Dedifferentiated amniotic fluid mesenchymal stem cell (primary cell): ENCODE results near the gene GIPC1.
"Not testable (repeated sequence)": the region's sequence is repeated elsewhere in the genome, so short reads cannot be mapped to it uniquely, and the experiment has no call there.

Experiments
- DNase-seq: peaks from one replicate; pipeline ENCODE4 v3.0.0-alpha.2; 2016; ENCODE audit errors: extremely low spot score

GIPC1 gene

DNA sequence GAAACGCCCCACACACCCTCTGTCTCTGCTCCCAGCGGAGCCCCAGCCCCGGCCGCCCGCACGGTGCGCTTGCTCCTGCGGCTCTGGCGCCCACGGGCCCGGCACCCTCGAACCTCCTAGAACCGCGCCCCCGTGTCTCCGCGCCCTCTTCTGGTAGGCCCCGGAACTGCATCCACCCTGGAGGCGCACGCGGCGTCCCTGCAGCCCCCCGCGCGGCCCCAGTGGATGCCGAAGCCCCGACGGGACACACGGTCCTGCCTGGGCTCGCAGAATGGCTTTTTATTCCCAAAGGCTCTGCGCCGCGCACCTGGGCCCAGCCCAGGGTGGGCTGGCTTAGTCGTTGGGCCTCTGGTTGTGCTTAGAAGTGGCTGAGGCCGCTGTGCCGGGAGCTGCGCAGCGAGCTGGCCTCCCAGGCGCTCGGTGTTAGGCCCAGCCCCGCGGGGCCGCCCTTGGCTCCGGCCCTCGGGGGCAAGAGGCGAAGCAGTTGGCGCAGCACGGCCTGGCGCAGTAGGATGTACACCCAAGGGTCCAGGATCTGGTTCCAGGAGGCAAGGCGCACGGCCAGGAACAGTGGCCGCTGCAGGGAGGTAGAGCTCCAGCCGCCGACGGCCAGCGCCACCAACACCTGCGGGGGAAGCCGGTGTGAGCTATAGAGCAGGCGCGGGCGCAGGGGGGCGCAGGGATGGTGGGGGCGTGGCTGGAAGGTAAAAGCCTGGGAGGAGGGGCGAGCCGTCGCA lies 23.6 kb downstream of the GIPC1 start:
- no peak for DNase-seq

GRCh38 chr19:14471436-14472187 lies 24.3 kb downstream of the GIPC1 start:
- DNase-seq: no peak

DNA sequence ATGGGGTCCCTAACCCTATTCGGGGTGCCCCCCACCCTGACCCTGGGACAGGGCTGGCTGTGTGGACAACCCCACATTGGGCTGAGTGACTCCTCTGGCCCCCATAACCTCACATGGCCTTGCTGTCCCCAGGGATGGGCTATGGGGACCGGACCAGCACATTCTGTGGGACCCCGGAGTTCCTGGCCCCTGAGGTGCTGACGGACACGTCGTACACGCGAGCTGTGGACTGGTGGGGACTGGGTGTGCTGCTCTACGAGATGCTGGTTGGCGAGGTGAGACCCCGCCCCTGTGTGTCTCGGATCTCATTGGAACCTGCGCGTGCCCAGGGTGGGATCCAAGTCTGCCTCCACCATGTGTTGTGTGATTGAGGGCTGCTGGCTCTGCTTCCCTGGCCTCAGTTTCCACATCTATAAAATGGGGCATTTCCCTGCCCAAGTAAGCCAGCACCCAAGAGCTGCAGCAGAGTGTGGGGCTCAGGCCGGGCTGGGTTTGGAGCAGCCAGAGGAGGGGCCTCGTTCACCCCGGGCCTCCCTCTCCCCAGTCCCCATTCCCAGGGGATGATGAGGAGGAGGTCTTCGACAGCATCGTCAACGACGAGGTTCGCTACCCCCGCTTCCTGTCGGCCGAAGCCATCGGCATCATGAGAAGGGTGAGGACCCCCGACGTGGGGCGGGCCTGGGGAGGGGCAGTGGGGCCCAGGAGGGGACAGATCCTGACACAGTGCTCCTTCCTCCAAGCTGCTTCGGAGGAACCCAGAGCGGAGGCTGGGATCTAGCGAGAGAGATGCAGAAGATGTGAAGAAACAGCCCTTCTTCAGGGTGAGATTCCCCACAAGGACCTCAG lies 25.7 kb downstream of the GIPC1 start:
- no peak for DNase-seq

- DNase-seq: no peak
Observed at GRCh38 chr19:14467816-14468215, 28.1 kb downstream of the GIPC1 start.

DNA sequence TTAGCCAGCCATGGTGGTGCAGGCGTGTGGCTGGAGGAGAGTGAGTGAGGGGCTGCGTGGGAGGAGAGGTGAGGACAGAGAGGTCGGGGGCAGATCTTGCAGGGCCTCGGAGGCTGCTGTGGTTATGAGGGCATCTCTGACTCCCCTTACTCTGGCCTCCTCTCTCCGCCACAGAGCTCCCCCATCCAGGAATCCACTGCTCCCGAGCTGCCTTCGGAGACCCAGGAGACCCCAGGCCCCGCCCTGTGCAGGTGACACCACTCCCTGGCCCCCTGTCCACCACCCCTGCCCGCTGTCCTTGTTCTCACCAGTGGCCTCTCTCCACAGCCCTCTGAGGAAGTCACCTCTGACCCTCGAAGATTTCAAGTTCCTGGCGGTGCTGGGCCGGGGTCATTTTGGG lies 28.5 kb downstream of the GIPC1 start:
- no peak for DNase-seq

- no peak for DNase-seq
Observed at GRCh38 chr19:14463747-14464146, 32.2 kb downstream of the GIPC1 start.

DNA sequence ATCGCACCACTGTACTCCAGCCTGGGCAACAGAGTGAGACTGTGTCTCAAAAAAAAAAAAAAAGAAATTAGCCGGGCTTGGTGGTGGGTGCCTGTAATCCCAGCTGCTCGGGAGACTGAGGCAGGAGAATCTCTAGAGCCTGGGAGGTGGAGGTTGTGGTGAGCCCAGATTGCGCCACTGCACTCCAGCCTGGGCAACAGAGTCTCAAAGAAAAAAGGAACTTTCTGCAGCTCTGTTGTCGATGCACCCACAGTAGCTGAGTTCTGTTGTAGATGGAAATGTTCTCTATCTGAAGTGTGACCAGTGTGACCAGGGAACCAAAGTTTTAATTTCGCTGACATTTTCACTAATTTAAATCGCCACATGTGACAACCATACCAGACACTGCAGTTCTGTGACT lies 33.5 kb downstream of the GIPC1 start:
- not testable (repeated sequence) for DNase-seq

- no peak for DNase-seq
Observed at GRCh38 chr19:14460935-14461334, 35.0 kb downstream of the GIPC1 start.

DNA sequence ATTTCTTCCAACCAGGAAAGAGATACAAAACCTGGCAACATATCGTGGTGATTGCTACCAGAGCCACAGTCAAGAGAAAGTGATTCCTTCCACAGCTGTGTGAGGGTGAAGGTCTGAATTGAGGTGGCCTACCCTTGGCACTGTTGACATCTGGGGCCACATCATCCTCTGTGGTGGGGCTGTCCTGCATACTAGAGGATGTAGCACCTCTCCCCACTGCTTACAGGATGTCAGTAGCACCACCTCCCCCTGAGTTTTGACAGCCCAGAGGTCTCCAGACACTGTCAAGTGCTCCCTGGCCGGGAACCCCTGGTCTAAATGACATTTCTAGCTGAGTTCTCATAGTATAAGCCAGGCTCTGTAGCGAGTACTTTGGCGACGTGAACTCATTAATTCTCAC lies 36.2 kb downstream of the GIPC1 start:
- DNase-seq: no peak

GRCh38 chr19:14452303-14452702 lies 43.6 kb downstream of the GIPC1 start:
- not testable (repeated sequence) for DNase-seq

DNA sequence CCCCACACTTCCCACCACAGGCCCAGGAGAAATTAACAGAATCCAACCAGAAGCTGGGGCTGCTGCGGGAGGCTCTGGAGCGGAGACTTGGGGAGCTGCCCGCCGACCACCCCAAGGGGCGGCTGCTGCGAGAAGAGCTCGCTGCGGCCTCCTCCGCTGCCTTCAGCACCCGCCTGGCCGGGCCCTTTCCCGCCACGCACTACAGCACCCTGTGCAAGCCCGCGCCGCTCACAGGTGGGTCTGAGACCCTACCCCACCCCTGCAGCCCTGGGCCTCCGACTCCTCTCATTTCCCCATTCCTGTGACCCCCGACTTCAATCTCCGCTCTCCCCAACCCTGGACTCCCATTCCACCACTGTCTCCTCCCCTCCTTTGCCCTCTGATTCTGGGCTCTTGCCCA lies 45.1 kb downstream of the GIPC1 start:
- DNase-seq: no peak

- no peak for DNase-seq
Observed at GRCh38 chr19:14450168-14450874, 45.6 kb downstream of the GIPC1 start.

DNA sequence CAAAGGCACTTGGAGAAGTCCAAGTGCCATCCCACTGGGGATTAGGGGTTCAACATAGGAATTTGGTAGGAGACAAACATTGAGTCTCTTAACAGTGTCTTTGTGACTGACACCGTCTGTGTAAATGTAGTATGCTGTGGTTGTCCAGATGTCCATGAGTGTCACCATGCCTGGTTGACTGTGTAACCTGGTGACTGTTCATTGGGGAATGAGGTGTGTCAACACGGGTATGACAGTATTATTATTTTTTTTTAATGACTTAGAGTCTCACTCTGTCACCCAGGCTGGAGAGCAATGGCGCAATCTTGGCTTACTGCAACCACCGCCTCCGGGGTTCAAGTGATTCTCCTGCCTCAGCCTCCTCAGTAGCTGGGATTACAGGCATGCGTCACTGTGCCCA lies 46.6 kb downstream of the GIPC1 start:
- DNase-seq: no peak

DNA sequence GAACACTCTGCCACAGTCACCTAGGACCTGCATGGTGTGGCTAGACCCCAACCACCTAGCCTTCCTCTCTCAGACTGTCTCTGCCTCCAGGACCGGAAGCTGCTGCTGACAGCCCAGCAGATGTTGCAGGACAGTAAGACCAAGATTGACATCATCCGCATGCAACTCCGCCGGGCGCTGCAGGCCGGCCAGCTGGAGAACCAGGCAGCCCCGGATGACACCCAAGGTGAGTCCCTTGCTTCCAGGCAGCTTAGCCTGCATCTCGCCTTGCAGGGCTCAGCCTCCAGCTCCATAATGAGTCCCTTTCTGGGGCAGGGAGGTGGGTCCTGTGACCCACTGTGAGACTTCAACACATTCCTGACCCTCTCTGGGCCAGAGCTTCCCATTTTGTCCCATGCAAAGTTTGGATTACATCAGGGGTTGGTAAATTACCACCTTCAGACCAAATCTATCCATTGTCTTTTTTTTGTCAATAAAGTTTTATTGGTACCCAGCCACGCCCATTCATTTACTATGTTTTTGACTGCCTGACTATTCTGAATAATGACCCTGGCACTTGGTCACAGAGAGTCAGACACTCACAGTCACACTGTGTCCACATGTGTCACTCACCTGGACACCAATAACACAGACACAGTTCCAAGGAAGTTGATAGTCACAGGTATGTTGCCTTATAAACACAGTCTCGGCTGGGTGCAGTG lies 49.4 kb downstream of the GIPC1 start:
- DNase-seq: no peak

GRCh38 chr19:14443632-14444216 lies 52.2 kb downstream of the GIPC1 start:
- DNase-seq: no peak

DNA sequence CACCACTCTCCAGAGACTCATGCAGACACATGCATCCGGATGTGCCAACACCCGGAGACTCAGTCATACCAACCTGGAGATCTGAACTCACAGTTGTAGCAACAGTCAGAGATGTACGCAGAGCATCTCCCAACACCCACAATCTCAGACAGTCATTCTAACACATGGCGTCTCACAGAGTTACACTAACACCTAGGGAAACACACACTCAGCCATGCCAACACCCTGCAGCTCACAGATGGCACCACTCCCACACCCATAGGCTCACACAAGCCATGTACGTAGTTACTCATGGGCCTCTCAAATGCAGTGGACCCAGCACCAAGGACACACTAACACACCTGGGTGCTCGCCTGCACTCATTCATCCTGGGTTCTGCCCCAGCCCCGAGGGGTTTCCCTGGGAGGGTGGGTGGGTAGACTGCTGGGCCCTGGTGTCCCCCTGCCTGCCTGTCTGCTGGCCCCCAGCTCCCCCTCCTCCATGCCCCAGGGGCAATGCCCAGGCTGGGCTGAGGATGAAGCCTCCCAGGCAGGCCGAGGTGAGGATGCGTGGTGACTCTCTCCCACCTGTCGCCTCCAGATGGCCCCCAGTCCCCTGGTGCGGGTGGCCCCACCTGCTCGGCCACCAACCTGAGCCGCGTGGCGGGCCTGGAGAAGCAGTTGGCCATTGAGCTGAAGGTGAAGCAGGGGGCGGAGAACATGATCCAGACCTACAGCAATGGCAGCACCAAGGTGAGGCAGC lies 52.9 kb downstream of the GIPC1 start:
- DNase-seq: no peak

- DNase-seq: no peak
Observed at GRCh38 chr19:14441041-14441938, 54.6 kb downstream of the GIPC1 start.

- DNase-seq: no peak
Observed at GRCh38 chr19:14440049-14440448, 55.9 kb downstream of the GIPC1 start.

GRCh38 chr19:14439014-14439413 lies 56.9 kb downstream of the GIPC1 start:
- DNase-seq: no peak
